Activated CD4-positive, alpha-beta memory T cell treated with anti-CD3 and anti-CD28 coated beads, Interleukin-2, amount 10 ng/mL, durations not matched to agents 7 days and 5 days (primary cell): ENCODE results near the gene KRTAP4-4. TPM values are rescaled to one million over a fixed set of nuclear protein-coding genes. Genes with fewer than 3 reads are reported as not detected.
"Not testable (repeated sequence)": the region's sequence is repeated elsewhere in the genome, so short reads cannot be mapped to it uniquely, and the experiment has no call there.

ENCODE experiments used
- CTCF ChIA-PET: fragments of 350-600 bp; sonication (Branson Sonifier 250); formaldehyde crosslinking; loops from one replicate; lab custom pipeline; 2021; ENCODE audit warnings: antibody characterized with exemption, inconsistent platforms; lab: Charles Lee
- POLR2A ChIA-PET: fragments of 350-600 bp; sonication (Branson Sonifier 250); formaldehyde crosslinking; loops from one replicate; lab custom pipeline; 2021; ENCODE audit warnings: antibody characterized with exemption; lab: Charles Lee
- DNase-seq: peaks from one replicate; pipeline ENCODE4 v3.0.0-alpha.2; 2020
- H3K27ac Mint-ChIP-seq: one replicate; pipeline ENCODE4 v1.8.0; 2021; ENCODE audit warnings: mild to moderate bottlenecking, mixed read lengths
- H3K27me3 Mint-ChIP-seq: one replicate; pipeline ENCODE4 v1.8.0; 2021; ENCODE audit warnings: mixed read lengths
- H3K36me3 Mint-ChIP-seq: one replicate; pipeline ENCODE4 v1.8.0; 2021; ENCODE audit warnings: low read depth, mixed read lengths
- H3K4me1 Mint-ChIP-seq: one replicate; pipeline ENCODE4 v1.8.0; 2021; ENCODE audit warnings: mixed read lengths
- H3K4me3 Mint-ChIP-seq: one replicate; pipeline ENCODE4 v1.8.0; 2021; ENCODE audit warnings: mild to moderate bottlenecking, mixed read lengths
- H3K9me3 Mint-ChIP-seq: one replicate; pipeline ENCODE4 v1.8.0; 2021; ENCODE audit warnings: mixed read lengths
- total RNA-seq, 2 experiments: library from RNA; stranded (reverse); gene quantifications; one replicate each; pipeline ENCODE4 v1.2.3, GENCODE V29; 2021

Gene KRTAP4-4
- total RNA-seq = not detected

DNA sequence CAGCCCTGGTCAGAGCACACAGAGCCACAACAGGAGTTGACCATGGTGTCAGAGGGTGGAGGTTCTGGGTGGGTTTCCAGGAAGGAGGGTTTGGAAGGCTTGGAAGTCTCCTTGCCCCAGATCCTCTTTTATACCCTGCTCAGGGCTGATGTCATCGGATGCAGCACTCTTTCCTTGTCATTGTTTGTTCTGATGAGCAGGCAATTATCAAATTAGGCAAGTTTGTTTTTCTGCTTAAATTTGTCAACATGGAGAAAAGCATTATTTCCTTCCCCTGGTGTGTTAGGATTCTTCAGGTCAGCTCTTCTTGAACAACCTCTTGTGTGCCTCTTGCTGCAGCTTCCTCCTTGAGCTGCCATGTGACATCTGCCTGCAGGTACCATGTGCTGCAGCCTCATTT lies at the start of gene KRTAP4-4:
Gene KRTAP4-4, minus strand, starts transcription at position 101 of the 400 bp plus-strand sequence. Its CDS starts 57 bp downstream, at position 44.
- Mint-ChIP-seq H3K4me1 (no peaks in the 10 kb centered on the region), H3K36me3 (no peaks in the 10 kb centered on the region), H3K27ac (no peak within 1 kb of the TSS), H3K4me3 (no peak within 1 kb of the TSS), H3K27me3 (peaks cover 7% of the 10 kb centered on the region), H3K9me3 (no peaks in the 10 kb centered on the region)
- POLR2A ChIA-PET = no interaction called here
- CTCF ChIA-PET = no interaction called here
- no peak for DNase-seq

DNA sequence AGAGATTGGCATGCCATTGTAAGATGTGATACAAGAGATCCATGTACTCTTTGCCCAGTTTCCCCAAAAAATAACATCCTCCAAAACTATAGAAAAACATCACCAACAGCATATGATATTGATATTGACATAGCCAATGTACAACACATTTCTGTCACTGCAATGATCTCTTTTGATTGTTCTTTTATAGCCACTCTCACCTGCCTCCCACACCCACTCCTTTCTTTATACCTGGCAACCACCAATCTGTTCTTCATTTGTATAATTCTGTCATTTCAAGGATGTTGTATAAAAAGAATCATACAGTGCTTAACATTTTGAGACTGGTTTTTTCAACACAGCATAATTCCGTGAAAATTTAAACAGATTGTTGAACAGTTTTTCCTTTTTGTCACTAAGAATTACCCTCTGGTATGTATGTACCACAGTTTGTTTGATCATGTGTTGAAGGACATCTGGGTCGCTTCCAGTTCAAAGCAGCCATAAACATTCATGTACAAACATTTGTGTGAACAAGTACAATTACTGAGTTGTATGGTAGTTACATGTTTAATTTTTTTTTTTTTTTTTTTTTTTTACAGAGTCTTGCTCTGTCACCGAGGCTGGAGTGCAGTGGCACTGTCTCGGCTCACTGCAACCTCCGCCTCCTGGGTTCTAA lies 39.0 kb upstream of the KRTAP4-4 start:
- no peak overlapping the region for H3K27ac Mint-ChIP-seq
- peaks cover 13% of the 10 kb centered on the region for H3K27me3 Mint-ChIP-seq
- H3K4me3 Mint-ChIP-seq = no peak overlapping the region
- ChIA-PET CTCF (no interaction called here), POLR2A (no interaction called here)
- DNase-seq = no peak
- H3K36me3 Mint-ChIP-seq = no peaks in the 10 kb centered on the region
- H3K4me1 Mint-ChIP-seq = no peaks in the 10 kb centered on the region
- H3K9me3 Mint-ChIP-seq = no peaks in the 10 kb centered on the region

DNA sequence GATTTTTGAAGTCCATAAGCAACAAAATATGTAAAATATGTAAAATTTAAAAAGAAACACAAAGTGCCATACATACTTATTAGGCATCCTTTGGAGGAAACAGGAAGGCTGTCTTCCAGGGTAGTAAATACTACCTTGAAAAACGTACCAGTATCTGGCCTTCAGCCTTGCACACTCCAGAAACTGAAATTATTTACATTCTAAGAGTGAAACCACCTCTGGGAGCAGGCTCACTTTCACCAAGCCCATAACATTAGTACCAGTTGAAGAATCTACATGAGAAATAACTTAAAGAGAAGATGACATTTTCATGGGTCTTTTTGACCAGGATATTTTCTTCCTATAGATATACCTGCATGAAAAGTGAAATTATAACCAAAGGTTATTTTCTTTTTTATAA lies 35.5 kb upstream of the KRTAP4-4 start:
- Mint-ChIP-seq H3K27ac (no peak overlapping the region), H3K36me3 (no peaks in the 10 kb centered on the region), H3K9me3 (no peaks in the 10 kb centered on the region), H3K27me3 (peaks cover 16% of the 10 kb centered on the region), H3K4me3 (no peak overlapping the region), H3K4me1 (no peaks in the 10 kb centered on the region)
- POLR2A ChIA-PET = interaction anchor here (0.9 kb wide), 1 partner anchor 14 kb away, joined by 3 read pairs; no protein-coding TSS in a partner anchor
- CTCF ChIA-PET = no interaction called here
- DNase-seq = no peak

GRCh38 chr17:41190328-41190727 lies 29.8 kb upstream of the KRTAP4-4 start:
- DNase-seq = no peak
- no peaks in the 10 kb centered on the region for H3K36me3 Mint-ChIP-seq
- ChIA-PET POLR2A (no interaction called here), CTCF (no interaction called here)
- no peak overlapping the region for H3K27ac Mint-ChIP-seq
- H3K9me3 Mint-ChIP-seq = no peaks in the 10 kb centered on the region
- no peaks in the 10 kb centered on the region for H3K4me1 Mint-ChIP-seq
- H3K27me3 Mint-ChIP-seq = peaks cover 9% of the 10 kb centered on the region
- H3K4me3 Mint-ChIP-seq = no peak overlapping the region

- H3K4me1 Mint-ChIP-seq, POLR2A ChIA-PET, H3K36me3 Mint-ChIP-seq, H3K9me3 Mint-ChIP-seq, H3K4me3 Mint-ChIP-seq, DNase-seq, H3K27me3 Mint-ChIP-seq, CTCF ChIA-PET, H3K27ac Mint-ChIP-seq: not testable (repeated sequence)
Observed at GRCh38 chr17:41189837-41190318, 29.3 kb upstream of the KRTAP4-4 start, which contains the start of gene KRTAP9-1. Gene KRTAP9-1, plus strand, starts transcription at chr17:41189887. Its CDS starts 0 bp downstream, at chr17:41189887.

GRCh38 chr17:41186872-41187271 lies 26.3 kb upstream of the KRTAP4-4 start:
- no peaks in the 10 kb centered on the region for H3K9me3 Mint-ChIP-seq
- H3K36me3 Mint-ChIP-seq = no peaks in the 10 kb centered on the region
- POLR2A ChIA-PET = no interaction called here
- H3K4me1 Mint-ChIP-seq = no peaks in the 10 kb centered on the region
- H3K27ac Mint-ChIP-seq = no peak overlapping the region
- no peak overlapping the region for H3K4me3 Mint-ChIP-seq
- H3K27me3 Mint-ChIP-seq = peaks cover 6% of the 10 kb centered on the region
- CTCF ChIA-PET = no interaction called here
- no peak for DNase-seq

DNA sequence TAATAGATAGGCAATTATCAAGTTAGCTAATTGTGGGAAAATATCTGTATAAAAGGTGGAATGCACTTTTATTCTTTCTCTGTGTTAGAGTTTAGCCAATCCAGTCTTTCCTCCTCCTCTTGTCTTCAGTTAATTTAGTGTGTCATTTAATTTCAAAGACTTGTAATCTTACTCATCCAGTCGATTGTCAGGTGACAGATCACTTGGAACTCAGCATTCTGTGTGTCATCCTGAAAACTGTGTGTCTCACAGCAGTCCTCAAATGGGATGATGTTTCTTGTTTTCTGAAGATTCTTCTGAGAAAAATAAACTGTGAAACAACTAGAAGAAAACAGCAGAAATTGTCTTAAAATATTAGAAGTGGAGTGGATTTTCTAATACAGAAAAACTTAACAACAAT lies 24.5 kb upstream of the KRTAP4-4 start:
- Mint-ChIP-seq H3K9me3 (no peaks in the 10 kb centered on the region), H3K4me1 (no peaks in the 10 kb centered on the region)
- POLR2A ChIA-PET = no interaction called here

GRCh38 chr17:41184480-41184961 lies 24.0 kb upstream of the KRTAP4-4 start, which contains the start of gene KRTAP4-1:
Gene KRTAP4-1, minus strand, starts transcription at chr17:41184911. Its CDS starts 57 bp downstream, at chr17:41184854.
- DNase-seq = no peak
- H3K9me3 Mint-ChIP-seq = no peaks in the 10 kb centered on the region
- no peaks in the 10 kb centered on the region for H3K36me3 Mint-ChIP-seq
- ChIA-PET CTCF (no interaction called here), POLR2A (no interaction called here)
- H3K27ac Mint-ChIP-seq = no peak within 1 kb of the TSS
- H3K4me1 Mint-ChIP-seq = no peaks in the 10 kb centered on the region
- H3K27me3 Mint-ChIP-seq = no peaks in the 10 kb centered on the region
- H3K4me3 Mint-ChIP-seq = no peak within 1 kb of the TSS

More for the DNA sequence above, 24.5 kb upstream of the KRTAP4-4 start:
- CTCF ChIA-PET = no interaction called here
- Mint-ChIP-seq H3K27me3 (no peaks in the 10 kb centered on the region), H3K27ac (no peak overlapping the region), H3K4me3 (no peak overlapping the region), H3K36me3 (no peaks in the 10 kb centered on the region)
- DNase-seq = no peak

GRCh38 chr17:41178843-41179616 lies 18.5 kb upstream of the KRTAP4-4 start:
- Mint-ChIP-seq H3K4me1 (no peaks in the 10 kb centered on the region), H3K27ac (no peak overlapping the region), H3K4me3 (no peak overlapping the region), H3K36me3 (no peaks in the 10 kb centered on the region), H3K9me3 (no peaks in the 10 kb centered on the region), H3K27me3 (peaks cover 3% of the 10 kb centered on the region)
- ChIA-PET CTCF (no interaction called here), POLR2A (interaction anchor here (0.8 kb wide), 1 partner anchor 9 kb away, joined by 3 read pairs; no protein-coding TSS in a partner anchor)
- no peak for DNase-seq

DNA sequence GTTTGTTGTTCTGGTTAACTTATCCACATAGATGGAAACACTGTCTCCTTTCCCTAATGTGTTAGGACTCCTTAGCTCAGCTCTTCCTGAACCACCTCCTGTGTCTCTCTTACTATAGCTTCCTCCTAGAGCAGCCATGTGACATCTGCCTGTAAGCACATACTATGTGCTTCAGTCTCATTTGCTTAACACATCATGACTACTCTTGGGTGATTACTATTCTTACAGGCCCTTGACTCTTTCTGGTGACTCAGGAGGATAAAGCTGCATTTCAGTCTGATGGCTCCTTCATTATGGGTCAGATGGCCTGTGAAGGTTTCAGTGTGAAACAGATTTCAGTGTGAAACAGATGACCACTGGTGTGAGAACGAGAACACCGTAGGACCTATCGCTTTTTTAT lies 17.8 kb upstream of the KRTAP4-4 start:
- Mint-ChIP-seq H3K9me3 (no peaks in the 10 kb centered on the region), H3K27me3 (peaks cover 3% of the 10 kb centered on the region), H3K27ac (no peak overlapping the region), H3K36me3 (no peaks in the 10 kb centered on the region), H3K4me1 (no peaks in the 10 kb centered on the region), H3K4me3 (no peak overlapping the region)
- ChIA-PET POLR2A (interaction anchor here (0.8 kb wide), 1 partner anchor 9 kb away, joined by 3 read pairs; no protein-coding TSS in a partner anchor), CTCF (no interaction called here)
- DNase-seq = no peak

- POLR2A ChIA-PET = no interaction called here
- Mint-ChIP-seq H3K27ac (no peak within 1 kb of the TSS), H3K9me3 (no peaks in the 10 kb centered on the region), H3K36me3 (no peaks in the 10 kb centered on the region), H3K4me1 (no peaks in the 10 kb centered on the region), H3K4me3 (no peak within 1 kb of the TSS), H3K27me3 (peaks cover 3% of the 10 kb centered on the region)
- DNase-seq = no peak
- CTCF ChIA-PET = no interaction called here
Observed at GRCh38 chr17:41177727-41178271, 17.3 kb upstream of the KRTAP4-4 start, which contains the start of gene KRTAP4-2. Gene KRTAP4-2, minus strand, starts transcription at chr17:41178221. Its CDS starts 57 bp downstream, at chr17:41178164.

DNA sequence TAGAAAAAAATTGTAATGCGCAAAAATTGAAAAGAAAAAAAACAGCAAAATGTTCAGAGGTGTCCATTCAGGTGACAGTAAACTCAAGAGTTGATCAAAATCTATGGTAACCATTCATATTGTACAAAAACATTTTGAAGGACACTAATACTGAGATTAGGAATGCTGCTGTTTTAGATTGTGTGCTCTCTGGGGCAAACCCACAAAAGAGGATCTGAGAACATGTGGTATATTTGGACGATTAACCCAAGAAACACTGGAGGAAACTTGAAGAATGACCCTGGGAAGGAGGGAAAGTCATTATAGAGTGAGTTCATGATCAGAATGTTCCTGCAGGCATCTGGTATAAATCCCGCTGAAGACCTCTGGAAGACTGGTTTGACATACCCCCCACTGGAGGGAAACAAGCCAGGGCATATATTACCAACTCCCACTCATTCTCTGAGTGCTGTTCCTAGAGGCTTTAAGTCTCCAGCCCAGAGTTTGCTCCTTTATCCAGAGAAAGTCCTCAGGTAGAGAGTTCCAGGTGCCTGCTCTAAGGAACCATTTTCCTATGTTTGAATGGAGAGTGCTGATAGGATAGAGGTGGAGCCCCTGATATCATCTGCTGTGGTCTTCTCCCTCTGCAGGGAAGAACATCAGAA lies 16.3 kb upstream of the KRTAP4-4 start:
- ChIA-PET POLR2A (no interaction called here), CTCF (no interaction called here)
- no peaks in the 10 kb centered on the region for H3K4me1 Mint-ChIP-seq
- no peak for DNase-seq
- H3K9me3 Mint-ChIP-seq = no peaks in the 10 kb centered on the region
- no peaks in the 10 kb centered on the region for H3K36me3 Mint-ChIP-seq
- H3K4me3 Mint-ChIP-seq = no peak overlapping the region
- H3K27ac Mint-ChIP-seq = no peak overlapping the region
- peaks cover 5% of the 10 kb centered on the region for H3K27me3 Mint-ChIP-seq
